A549 (cell line): ENCODE measurements around the gene EIF4E. TPM values are rescaled to one million over a fixed set of nuclear protein-coding genes. Genes with fewer than 3 reads are reported as not detected.

Experiments used
- ATAC-seq, 2 experiments: fragments of 200-7000 bp in 1 of 2; fragments of >200 bp in 1 of 2; cut with Nextera tagmentation in 1 of 2; cut with Tn5 transposase in 1 of 2; 3 replicates each; pipeline versions ENCODE4 v1.8.0 to v1.9.1; 2018 to 2020; ENCODE audit warnings: mild to moderate bottlenecking in 1 of 2, moderate library complexity in 1 of 2
- CTCF ChIA-PET: fragments of 300-600 bp; sonication (Branson Sonifier 250); formaldehyde crosslinking; extraction: SDS; loops from one replicate; lab custom pipeline; 2021; ENCODE audit warnings: antibody characterized with exemption, inconsistent platforms; lab: Yijun Ruan, JAX
- POLR2A ChIA-PET: fragments of 350-600 bp; formaldehyde crosslinking; extraction: SDS; loops from one replicate; lab custom pipeline; 2021; ENCODE audit warnings: antibody characterized with exemption, inconsistent platforms; lab: Yijun Ruan, JAX
- DNase-seq, 2 experiments: peaks; one replicate each; pipeline versions ENCODE4 v3.0.0 to v3.0.0-alpha.2; 2011 to 2016; ENCODE audit warnings: low read depth in 1 of 2, low spot score in 1 of 2
- FAIRE-seq: peaks from 2 replicates; lab custom pipeline; 2011; peaks lifted over from hg19 to GRCh38; lab: Jason Lieb, UNC
- H3K27ac ChIP-seq, 2 experiments: fragments of >200 bp; sonication (Bioruptor Twin); formaldehyde crosslinking; 3 replicates each; pipeline ENCODE4 v1.5.1; 2016 to 2017
- H3K4me1 ChIP-seq: fragments of >200 bp; sonication (Bioruptor Twin); formaldehyde crosslinking; 3 replicates; pipeline ENCODE4 v1.6.1; 2016
- H3K4me2 ChIP-seq: fragments of >200 bp; sonication (Bioruptor Twin); formaldehyde crosslinking; 3 replicates; pipeline ENCODE4 v1.6.1; 2016
- H3K4me3 ChIP-seq: fragments of >200 bp; sonication (Bioruptor Twin); formaldehyde crosslinking; 3 replicates; pipeline ENCODE4 v1.5.1; 2016
- H3K9me3 ChIP-seq: fragments of >200 bp; sonication (Bioruptor Twin); formaldehyde crosslinking; 3 replicates; pipeline ENCODE4 v1.6.1; 2016
- CHD2 ChIP-seq: fragments of 150-350 bp; IDR thresholded peaks from 2 replicates; pipeline ENCODE4 v1.6.1; 2014; ENCODE audit warnings: low read length; ENCODE audit not compliant: partially characterized antibody
- ESRRA ChIP-seq: fragments of 150-350 bp; IDR thresholded peaks from 2 replicates; pipeline ENCODE4 v1.6.1; 2014; ENCODE audit warnings: mild to moderate bottlenecking, low read length, borderline replicate concordance
- GATA3 ChIP-seq: IDR thresholded peaks from 2 replicates; pipeline ENCODE4 v1.6.1; 2012; ENCODE audit warnings: borderline replicate concordance
- HMGXB4 ChIP-seq: fragments of 250-450 bp; sonication (Bioruptor Pico); IDR thresholded peaks from 2 replicates; pipeline ENCODE4 v1.5.0; 2021; ENCODE audit warnings: mild to moderate bottlenecking, moderate library complexity, borderline replicate concordance
- HOXA7 ChIP-seq: fragments of 250-450 bp; sonication (Bioruptor Pico); IDR thresholded peaks from 2 replicates; pipeline ENCODE4 v1.5.0; 2020; ENCODE audit warnings: mild to moderate bottlenecking, moderate library complexity
- POLR2A ChIP-seq: IDR thresholded peaks from 2 replicates; pipeline ENCODE4 v1.6.1; 2012; ENCODE audit warnings: mild to moderate bottlenecking, low read length
- SREBF2 ChIP-seq: fragments of 450-650 bp; IDR thresholded peaks from 2 replicates; pipeline ENCODE4 v1.6.1; 2014; ENCODE audit warnings: mild to moderate bottlenecking, moderate library complexity
- TP53 ChIP-seq: fragments of 250-450 bp; sonication (Bioruptor Pico); IDR thresholded peaks from 2 replicates; pipeline ENCODE4 v1.5.0; 2021; ENCODE audit warnings: mild to moderate bottlenecking, moderate library complexity
- USF2 ChIP-seq: fragments of 450-650 bp; IDR thresholded peaks from 2 replicates; pipeline ENCODE4 v1.6.1; 2014; ENCODE audit warnings: antibody characterized with exemption
- WGBS: methylation state at CpG from one replicate; pipeline ENCODE4 v1.1.6; 2017; ENCODE audit errors: missing lambda C conversion rate; 5-methylcytosine and 5-hydroxymethylcytosine counted together
- polyA plus RNA-seq, 4 experiments: library from polyadenylated mRNA; depleted of rRNA in 3 of 4; stranded (reverse); fragments of >200 nt; fragmentation: RNase III in 1 of 4; extraction: RNeasy Plus Mini Kit Qiagen cat#74134 plus additional on column Dnase treatment in 1 of 4; gene quantifications; 2 replicates in 3 of 4; 3 replicates in 1 of 4; pipeline ENCODE4 v1.2.3, GENCODE V29; 2011 to 2017
- TF ChIP-seq, protein P1 (sequence below): fragments of >200 bp; sonication (Bioruptor Twin); formaldehyde crosslinking; IDR thresholded peaks from 3 replicates; pipeline ENCODE4 v1.5.1; 2016
- TF ChIP-seq, protein P2 (sequence below): fragments of 250-450 bp; sonication (Bioruptor Pico); IDR thresholded peaks from 2 replicates; pipeline ENCODE4 v1.5.0; 2020; ENCODE audit warnings: low read depth, mild to moderate bottlenecking, moderate library complexity
- TF ChIP-seq, protein P3 (sequence below): IDR thresholded peaks from 2 replicates; pipeline ENCODE4 v1.6.1; 2012
- TF ChIP-seq, protein P4 (sequence below): fragments of 150-350 bp; IDR thresholded peaks from 2 replicates; pipeline ENCODE4 v1.6.1; 2014; ENCODE audit warnings: low read depth, mild to moderate bottlenecking, low read length

The EIF4E gene
- polyA plus RNA-seq, 2 of the 4 experiments (the other 2 are of a cell fraction), result 147 to 165 TPM

DNA sequence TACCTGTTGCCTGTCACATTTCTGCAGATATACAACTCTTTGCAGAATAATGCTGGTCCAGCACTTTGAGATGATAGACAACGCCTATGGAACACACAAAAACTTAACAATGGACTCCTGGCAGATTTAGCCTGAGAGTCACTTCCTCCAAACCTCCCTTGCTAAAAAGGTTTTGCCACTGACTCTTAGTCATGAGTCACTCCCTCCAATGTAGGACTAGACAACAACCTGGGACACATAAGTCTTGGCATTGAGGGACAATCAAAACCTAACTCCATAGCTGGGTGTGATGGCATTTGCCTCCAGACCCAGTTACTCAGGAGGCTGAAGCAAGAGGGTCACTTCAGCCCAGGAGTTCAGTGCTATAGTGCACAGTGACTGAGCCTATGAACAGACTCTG is 22.0 kb upstream of the EIF4E start:
- no peak for DNase-seq
- no peaks in the 10 kb centered on the region for H3K9me3 ChIP-seq
- H3K4me2 ChIP-seq, result no peak overlapping the region
- no peak for FAIRE-seq
- no peaks in the 10 kb centered on the region for H3K4me1 ChIP-seq
- ChIA-PET POLR2A (no interaction called here), CTCF (no interaction called here)
- no peak overlapping the region for H3K4me3 ChIP-seq
- 84% methylated on average over 1 of the region's 1 CpG for WGBS
- no peak for ATAC-seq
- no peak overlapping the region for H3K27ac ChIP-seq
- no peak for TF ChIP-seq HOXA7 (CRISPR knock-in tag)
- TF ChIP-seq USF2, result no peak
- no peak for TF ChIP-seq CHD2
- TF ChIP-seq, protein P1, sequence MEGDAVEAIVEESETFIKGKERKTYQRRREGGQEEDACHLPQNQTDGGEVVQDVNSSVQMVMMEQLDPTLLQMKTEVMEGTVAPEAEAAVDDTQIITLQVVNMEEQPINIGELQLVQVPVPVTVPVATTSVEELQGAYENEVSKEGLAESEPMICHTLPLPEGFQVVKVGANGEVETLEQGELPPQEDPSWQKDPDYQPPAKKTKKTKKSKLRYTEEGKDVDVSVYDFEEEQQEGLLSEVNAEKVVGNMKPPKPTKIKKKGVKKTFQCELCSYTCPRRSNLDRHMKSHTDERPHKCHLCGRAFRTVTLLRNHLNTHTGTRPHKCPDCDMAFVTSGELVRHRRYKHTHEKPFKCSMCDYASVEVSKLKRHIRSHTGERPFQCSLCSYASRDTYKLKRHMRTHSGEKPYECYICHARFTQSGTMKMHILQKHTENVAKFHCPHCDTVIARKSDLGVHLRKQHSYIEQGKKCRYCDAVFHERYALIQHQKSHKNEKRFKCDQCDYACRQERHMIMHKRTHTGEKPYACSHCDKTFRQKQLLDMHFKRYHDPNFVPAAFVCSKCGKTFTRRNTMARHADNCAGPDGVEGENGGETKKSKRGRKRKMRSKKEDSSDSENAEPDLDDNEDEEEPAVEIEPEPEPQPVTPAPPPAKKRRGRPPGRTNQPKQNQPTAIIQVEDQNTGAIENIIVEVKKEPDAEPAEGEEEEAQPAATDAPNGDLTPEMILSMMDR, result no peak
- no peak for TF ChIP-seq POLR2A
- no peak for TF ChIP-seq GATA3
- TF ChIP-seq HMGXB4 (CRISPR knock-in tag), result no peak
- TF ChIP-seq SREBF2, result no peak
- no peak for TF ChIP-seq TP53 (CRISPR knock-in tag)
- TF ChIP-seq, protein P2, sequence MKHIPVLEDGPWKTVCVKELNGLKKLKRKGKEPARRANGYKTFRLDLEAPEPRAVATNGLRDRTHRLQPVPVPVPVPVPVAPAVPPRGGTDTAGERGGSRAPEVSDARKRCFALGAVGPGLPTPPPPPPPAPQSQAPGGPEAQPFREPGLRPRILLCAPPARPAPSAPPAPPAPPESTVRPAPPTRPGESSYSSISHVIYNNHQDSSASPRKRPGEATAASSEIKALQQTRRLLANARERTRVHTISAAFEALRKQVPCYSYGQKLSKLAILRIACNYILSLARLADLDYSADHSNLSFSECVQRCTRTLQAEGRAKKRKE (CRISPR knock-in tag), result no peak
- TF ChIP-seq, protein P3, sequence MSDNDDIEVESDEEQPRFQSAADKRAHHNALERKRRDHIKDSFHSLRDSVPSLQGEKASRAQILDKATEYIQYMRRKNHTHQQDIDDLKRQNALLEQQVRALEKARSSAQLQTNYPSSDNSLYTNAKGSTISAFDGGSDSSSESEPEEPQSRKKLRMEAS, result no peak
- TF ChIP-seq, protein P4, sequence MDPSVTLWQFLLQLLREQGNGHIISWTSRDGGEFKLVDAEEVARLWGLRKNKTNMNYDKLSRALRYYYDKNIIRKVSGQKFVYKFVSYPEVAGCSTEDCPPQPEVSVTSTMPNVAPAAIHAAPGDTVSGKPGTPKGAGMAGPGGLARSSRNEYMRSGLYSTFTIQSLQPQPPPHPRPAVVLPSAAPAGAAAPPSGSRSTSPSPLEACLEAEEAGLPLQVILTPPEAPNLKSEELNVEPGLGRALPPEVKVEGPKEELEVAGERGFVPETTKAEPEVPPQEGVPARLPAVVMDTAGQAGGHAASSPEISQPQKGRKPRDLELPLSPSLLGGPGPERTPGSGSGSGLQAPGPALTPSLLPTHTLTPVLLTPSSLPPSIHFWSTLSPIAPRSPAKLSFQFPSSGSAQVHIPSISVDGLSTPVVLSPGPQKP, result no peak

DNA sequence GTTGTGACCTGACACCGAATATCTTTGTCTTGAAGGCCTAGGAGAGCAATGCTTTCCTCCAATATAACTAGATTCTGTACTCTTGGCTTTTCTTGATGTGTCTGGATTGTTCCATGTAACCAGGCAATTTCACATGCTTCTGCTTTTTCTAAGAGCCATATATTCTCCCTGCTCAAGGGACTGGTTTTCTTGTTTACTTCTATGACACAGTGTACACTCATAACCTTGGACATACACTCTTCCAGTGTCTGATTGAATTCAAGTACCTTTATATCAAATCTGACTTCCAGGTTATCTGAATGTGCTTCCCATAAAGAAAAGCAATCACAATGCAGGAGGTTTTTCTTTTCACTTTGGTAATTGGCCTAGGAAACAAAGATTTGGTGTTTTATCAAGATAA is 17.4 kb upstream of the EIF4E start:
- WGBS, result 80% methylated on average over 1 of the region's 1 CpG
- FAIRE-seq, result no peak
- H3K9me3 ChIP-seq, result no peaks in the 10 kb centered on the region
- TF ChIP-seq HMGXB4 (CRISPR knock-in tag) (no peak), ESRRA (no peak)
- no peak for ATAC-seq
- H3K4me3 ChIP-seq, result no peak overlapping the region
- no peak for DNase-seq
- ChIA-PET POLR2A (no interaction called here), CTCF (interaction anchor here (0.6 kb wide), 1 partner anchor 725 kb away, joined by 3 read pairs; no protein-coding TSS in a partner anchor)
- H3K27ac ChIP-seq, result no peak overlapping the region
- no peak overlapping the region for H3K4me2 ChIP-seq
- no peaks in the 10 kb centered on the region for H3K4me1 ChIP-seq
